ENCODE data around the gene DNAH9.

The DNAH9 gene

DNA sequence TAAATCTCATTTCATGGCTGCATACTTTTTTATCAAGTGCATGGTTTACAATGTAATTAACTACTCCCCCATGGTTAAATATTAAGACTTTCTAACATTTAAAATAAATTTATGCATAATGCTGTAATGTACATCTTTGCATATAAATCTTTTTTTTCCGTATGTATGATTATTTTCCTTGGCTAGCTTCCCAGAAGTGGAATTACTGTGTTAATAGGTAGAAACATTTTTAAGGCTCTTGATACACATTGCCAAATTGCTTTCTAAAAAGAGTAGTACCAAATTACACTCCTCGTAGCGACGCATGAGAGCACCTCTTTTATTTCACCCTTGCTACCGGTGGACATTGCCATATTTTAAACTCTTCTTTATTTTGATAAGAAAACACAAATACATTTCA is 141.1 kb downstream of the DNAH9 start:
- DNase-seq (ENCODE audit: extremely low read depth in 1 of 2, low read depth in 1 of 2) = no peak

DNA sequence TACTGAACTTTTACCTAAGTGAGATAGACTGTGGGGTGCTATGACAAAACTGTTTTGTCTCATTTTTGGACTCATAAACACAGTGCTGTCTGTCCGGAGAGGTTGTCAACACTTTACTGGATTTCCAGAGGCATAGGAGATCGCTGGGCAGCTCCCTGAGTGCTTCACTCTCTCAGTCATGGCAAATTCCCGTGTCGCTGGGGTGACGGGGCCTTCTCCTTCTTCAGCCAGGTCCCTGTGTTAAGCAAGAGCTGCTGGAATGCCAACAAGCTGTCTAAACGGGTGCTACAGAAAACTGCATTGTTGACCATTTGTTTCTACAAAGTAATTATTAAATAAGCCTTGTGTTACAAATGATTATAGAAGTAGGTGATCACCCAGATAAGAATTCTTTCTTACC is 141.6 kb downstream of the DNAH9 start:
- DNase-seq (ENCODE audit: extremely low read depth in 1 of 2, low read depth in 1 of 2) = no peak

DNA sequence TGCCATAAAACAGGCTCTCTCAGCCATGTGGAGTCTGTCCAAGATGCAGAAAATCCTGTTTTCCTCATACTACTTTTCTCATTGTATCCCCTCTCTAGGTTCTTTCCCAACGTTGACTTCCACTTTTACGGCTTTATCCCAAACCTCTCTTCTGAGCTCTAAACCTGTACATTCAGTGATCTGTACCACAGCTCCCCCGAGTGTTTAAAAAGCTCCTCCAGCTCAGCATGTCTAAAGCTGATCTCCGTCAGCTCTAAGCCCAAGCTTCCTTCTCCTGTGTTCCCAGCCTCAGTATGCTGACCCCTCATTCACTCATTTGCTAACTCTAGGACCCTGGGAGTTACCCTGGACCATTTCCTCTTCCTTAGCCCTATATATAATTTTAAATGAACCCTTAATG is 144.6 kb downstream of the DNAH9 start:
- DNase-seq (ENCODE audit: extremely low read depth in 1 of 2, low read depth in 1 of 2) = no peak

DNA sequence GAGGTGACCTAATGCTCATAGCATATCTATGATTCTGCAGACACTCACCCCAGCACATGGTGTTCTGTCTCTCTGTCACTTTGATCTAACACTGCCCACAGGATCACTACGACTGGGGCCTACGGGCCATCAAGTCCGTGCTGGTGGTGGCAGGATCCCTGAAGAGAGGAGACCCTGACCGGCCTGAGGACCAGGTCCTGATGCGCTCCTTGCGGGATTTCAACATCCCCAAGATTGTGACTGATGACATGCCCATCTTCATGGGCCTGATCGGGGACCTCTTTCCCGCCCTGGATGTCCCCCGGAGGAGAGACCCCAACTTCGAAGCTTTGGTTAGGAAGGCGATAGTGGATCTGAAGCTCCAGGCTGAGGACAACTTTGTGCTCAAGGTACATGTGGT is 146.4 kb downstream of the DNAH9 start:
- DNase-seq (ENCODE audit: extremely low read depth in 1 of 2, low read depth in 1 of 2) = no peak

DNA sequence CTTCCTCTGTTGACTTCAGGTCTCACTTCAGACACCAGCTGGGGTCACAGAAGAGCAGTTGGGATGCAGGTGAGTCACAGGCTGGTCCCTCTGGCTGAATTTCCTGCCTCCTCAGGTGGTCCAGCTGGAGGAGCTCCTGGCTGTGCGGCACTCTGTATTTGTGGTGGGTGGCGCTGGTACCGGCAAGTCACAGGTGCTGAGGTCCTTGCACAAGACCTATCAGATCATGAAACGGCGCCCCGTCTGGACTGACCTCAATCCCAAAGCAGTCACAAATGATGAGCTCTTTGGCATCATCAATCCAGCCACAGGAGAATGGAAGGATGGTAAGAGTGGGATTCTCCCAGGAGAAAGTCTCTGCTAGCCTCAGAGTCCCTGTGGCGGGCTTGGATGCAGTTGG is 149.2 kb downstream of the DNAH9 start:
- DNase-seq (ENCODE audit: extremely low read depth in 1 of 2, low read depth in 1 of 2) = no peak

DNA sequence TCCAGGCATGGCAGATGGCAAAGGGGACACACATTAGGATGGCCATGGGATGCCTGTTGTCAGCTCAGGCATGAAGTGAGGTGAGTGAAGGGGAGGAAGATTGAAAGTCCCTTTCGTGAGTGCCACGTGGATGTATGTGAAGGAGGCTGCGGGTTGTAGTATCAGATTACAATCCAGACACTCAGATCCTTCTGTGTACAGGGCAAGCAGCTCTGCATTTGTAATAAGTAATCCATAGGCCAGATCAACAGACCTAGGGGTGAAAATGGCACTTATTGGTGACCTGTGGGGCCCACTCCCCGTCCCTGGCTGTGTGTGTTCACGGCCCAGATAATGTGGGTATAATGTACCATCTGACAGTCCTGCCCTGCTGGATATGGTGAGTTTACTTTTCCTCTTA is 159.5 kb downstream of the DNAH9 start:
- no peak for DNase-seq (ENCODE audit: extremely low read depth in 1 of 2, low read depth in 1 of 2)

DNA sequence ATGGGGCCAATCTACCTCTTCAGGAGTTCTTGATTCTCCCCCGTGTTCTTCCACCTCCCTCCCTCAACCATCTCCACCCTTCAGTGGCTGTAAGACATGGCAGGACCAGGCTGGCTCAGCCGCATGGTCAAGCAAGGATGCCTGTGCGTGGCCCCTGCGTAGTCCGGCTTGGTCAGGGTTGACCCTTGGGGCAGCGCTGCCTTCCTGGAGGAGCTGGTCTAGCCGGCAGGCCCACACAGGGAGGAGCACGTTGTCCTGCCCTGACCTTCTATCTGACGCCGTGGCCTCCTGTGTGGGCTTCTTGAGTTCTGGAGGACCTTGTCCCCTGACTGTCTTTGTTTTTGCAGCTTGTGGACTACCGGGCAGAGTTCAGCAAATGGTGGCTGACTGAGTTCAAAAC is 169.8 kb downstream of the DNAH9 start:
- DNase-seq (ENCODE audit: extremely low read depth in 1 of 2, low read depth in 1 of 2) = no peak

DNA sequence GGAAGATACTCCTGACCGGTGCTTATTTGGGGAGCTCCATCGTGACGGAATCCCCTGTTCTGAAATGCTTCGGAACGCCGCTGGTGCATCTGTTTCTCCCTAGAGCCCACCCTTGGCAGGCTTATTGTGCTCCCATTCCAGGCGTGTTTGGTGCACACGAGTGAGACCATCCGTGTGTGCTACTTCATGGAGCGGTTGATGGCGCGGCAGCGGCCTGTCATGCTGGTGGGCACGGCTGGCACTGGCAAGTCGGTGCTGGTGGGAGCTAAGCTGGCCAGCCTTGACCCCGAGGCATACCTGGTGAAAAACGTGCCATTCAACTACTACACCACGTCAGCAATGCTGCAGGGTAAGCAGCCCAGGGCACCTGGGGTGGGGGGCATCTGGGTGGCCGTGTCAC is 170.7 kb downstream of the DNAH9 start:
- no peak for DNase-seq (ENCODE audit: extremely low read depth in 1 of 2, low read depth in 1 of 2)

DNA sequence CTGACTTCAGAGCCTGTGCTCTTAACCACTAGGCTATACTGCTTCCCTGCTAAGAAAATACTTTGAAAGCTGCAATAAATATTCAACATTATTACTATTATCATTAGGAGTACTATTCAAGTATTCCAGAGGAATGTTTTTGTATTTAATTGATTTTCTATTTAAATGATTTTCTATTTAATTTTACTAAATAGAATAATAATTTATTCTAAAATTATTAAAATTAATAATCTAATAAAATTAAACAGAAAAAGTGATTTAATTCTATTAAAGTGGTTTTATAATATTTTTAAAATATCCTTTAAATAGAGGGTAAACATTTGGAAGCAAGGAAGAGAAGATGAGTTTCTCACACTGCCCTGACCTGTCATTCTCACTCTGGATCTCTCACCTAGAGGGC is 173.8 kb downstream of the DNAH9 start:
- no peak for DNase-seq (ENCODE audit: extremely low read depth in 1 of 2, low read depth in 1 of 2)

DNA sequence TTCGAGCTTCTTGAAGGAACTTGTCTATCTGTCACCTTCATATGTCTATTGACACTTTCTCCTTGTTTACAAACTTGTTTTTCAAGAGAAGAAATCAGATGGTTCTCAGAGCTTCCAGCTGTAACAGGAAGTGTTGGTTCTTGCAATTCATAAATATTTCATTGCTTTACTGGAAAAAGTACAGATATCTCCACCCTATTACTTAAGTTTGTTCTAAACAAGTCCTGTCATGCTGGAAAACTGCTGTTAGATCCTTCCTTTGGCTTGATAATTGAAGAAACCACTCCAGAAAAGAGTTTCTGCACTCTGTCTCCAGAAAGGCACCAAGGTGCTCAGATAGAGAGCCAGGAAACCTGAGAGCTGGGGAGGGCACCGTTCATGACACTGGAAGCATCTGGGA is 181.6 kb downstream of the DNAH9 start:
- DNase-seq (ENCODE audit: extremely low read depth in 1 of 2, low read depth in 1 of 2) = no peak

DNA sequence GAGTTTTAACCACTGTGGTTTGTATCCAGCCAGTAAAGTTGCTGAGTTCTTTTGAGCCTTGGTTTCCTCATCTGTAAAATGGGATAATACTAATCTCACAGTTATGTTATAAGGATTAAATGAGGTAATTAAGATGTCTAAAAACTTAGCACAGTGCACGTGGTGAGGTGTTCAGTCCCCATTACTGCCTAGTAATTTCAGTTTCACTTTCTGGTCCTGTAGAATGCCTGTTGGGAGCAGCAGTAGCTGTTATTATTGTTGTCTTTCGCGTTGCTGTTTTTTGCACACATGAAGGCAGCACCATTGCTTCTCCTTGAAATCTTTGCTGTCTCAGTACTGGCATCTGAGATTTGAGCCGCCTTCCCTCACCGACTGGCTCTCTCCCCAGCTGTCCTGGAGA is 182.4 kb downstream of the DNAH9 start:
- no peak for DNase-seq (ENCODE audit: extremely low read depth in 1 of 2, low read depth in 1 of 2)

DNA sequence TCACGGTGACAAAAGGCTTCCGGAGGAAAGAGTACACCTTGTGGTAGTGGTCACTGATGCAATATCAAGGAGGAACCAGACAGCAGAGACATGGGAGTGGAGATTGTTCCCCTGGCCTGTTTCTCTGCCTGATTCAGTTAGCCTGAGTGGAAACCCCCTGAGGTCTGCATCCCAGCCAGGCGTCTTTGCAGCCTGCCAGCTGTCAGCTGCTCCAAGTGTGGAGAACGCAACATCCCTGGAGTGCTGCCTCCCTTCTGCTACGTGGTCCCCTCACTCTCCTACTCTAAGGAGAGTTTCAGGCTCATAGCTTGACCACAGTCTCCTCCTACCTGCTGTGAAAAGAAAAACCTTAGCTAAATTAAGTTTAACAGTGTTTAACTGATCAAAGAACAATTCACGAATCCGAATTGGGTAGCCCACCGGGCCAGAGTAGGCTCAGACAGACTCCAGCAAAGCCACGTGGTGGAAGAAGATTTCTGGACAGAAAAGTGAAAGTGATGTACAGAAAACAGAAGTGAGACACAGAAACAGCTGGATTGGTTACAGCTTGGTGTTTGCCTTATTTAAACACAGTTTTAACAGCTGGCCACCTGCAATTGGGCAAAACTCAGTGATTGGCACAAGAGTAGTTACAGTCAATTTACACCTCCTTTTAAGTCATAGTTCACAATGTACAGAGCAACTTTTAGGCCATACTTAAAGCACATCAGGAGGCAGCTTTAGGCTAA is 188.6 kb downstream of the DNAH9 start:
- DNase-seq (ENCODE audit: extremely low read depth in 1 of 2, low read depth in 1 of 2) = no peak

DNA sequence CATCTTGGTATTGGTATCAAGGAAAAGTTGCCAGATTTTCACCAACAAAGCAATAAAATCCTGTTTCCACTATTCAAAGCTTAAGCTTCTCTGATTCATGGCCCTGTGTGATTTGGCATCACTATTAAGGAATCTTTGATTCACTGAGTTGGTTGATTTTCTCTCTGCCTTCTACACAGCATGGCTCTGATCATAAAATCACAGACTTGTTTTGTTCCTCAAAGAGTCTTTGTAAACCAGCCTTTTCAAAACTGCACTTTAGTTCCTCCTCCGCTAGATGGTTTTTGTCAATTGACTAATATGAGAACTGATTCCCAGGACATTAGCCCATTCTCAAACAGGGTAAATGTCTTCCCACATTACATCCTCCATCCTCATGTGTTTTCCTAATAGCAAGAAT is 197.6 kb downstream of the DNAH9 start:
- no peak for DNase-seq (ENCODE audit: extremely low read depth in 1 of 2, low read depth in 1 of 2)

DNA sequence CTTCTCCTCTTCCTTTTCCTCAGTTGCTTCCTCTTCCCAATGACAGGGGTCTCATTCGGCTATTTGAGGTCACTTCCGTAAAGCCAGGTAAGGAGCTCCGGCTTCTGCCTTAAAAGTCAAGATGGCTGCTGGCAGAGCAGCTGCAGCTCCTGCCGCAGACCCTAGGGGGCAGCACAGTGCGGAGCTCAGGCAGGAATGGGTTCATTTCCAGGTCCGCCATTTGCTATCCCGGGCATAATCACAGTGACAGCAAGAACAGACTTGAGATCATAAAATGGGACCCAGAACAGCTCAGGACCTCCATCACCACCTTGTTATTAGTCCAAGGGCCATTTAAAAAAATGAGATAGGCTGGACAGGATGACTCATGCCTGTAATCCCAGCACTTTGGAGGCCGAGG is 199.5 kb downstream of the DNAH9 start:
- no peak for DNase-seq (ENCODE audit: extremely low read depth in 1 of 2, low read depth in 1 of 2)

DNA sequence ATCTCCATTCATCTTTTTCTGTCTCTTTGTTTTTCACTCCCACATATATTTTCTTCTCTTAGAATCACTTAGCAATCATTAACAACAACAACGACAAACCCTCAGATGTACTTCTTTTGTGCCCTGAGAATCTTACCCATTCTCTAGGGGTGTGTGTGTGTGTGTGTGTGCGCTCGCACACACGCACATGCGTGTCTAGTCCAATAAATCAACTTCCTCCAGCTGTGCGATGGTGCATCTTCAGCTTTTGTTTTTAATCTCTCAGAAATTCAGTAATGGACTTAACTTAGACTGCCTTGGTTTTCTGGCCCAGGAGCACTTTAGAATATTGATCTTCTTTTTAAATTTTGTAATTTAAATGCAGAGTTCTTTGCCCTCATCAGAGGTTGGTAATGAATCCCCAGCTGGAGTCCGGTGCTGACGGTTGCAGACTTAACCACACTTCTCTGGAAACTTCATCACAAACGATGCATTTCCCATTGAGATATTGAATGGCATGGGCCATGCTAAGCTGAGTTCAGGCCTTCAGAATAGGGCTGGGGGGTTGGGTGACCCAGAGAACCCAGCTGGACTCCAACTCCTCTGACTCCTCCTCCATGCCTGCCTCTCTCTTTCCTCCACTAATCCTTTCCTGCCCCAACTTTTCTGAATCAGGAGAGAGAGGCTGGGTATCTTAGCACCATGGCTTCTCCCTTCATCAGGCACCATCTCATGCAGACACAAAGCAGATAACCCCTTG is 205.1 kb downstream of the DNAH9 start:
- no peak for DNase-seq (ENCODE audit: extremely low read depth in 1 of 2, low read depth in 1 of 2)

DNA sequence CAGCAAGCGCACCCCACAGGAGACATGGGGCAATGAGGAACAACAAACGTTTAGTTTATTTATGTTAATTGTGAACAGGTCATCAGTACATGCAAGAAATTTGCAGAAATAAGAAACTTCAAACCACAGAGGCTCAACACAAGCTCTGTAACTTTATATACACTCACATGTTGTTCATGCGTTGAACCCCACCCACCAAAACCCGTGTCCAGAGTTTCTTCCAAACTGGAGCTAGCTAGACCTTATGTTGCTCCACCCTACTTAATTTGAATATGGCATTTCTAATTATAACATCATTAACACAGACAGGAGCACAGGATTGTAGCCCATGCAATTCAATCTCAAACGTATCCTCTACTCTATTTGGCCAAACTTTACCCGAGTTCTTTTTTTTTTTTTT is 206.9 kb downstream of the DNAH9 start:
- DNase-seq (ENCODE audit: extremely low read depth in 1 of 2, low read depth in 1 of 2) = no peak

DNA sequence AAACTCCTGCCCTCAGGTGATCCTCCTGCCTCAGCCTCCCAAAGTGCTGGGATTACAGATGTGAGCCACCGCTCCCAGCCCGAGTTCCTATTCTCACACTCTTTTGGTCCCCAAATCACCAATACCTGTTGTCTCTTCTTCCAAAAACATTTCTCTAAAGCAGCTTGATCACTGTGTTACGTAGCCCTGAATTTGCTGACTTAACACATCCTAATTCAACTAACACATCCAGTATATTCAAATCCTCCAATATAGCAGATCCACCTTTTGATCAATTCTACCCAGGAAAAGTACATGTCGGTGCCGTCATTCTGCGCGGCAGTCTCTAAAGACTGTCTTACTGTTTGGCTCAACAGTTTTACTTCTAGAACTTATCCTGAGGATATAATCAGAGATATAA is 207.7 kb downstream of the DNAH9 start:
- no peak for DNase-seq (ENCODE audit: extremely low read depth in 1 of 2, low read depth in 1 of 2)

DNA sequence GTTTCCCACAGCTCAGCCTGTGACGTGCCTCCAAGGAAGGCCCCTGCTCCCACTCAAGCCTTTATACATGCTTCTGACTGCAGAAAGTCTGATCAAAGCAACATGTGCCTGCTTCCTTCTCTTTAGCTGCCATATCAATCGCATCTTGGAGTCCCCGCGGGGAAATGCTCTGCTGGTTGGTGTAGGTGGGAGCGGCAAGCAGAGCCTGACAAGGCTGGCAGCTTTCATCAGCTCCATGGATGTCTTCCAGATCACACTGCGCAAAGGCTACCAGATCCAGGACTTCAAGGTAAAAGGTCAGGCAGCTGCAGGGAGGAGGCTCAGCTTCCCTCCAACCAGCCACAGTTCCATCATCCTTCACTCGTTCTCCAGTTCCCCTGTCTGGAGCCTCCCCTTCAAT is 209.3 kb downstream of the DNAH9 start:
- no peak for DNase-seq (ENCODE audit: extremely low read depth in 1 of 2, low read depth in 1 of 2)

DNA sequence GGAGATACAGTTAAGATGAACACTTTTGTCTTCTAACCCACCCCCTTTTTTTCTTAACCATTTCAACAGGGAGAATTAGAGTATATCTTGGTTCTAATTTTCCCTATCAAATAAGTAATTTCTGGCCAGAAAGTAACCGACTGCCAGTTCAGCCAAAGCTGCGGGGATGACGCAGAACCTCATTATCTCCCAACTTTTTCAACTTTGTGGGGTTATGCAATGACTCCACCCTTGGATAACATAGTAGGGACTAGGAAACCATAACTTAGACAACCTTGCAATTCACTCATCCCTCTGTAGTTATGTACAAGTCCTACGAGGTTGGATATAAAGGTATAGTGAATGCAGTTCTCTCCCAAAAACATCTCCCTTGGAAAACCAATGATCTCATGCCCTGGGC is 215.0 kb downstream of the DNAH9 start:
- DNase-seq (ENCODE audit: extremely low read depth in 1 of 2, low read depth in 1 of 2) = no peak

DNA sequence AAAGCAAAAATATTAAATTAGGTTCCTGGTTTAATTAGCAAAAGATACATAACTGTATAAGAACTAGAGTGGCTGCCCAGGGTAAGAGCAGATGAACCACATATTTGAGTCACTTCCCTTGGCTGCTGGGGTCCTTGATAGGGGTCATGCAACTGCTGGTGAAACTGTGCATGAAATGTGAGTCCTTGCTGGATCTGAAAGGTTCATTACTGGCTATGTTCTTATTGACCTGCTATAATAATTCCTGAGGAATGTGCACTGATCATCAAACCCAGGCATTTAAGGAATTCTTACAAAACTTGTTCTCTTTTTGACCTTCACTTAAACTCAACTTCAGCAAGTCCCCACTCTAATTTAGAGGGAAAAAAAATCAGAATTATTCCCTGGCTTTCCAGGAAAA is 215.6 kb downstream of the DNAH9 start:
- no peak for DNase-seq (ENCODE audit: extremely low read depth in 1 of 2, low read depth in 1 of 2)

DNA sequence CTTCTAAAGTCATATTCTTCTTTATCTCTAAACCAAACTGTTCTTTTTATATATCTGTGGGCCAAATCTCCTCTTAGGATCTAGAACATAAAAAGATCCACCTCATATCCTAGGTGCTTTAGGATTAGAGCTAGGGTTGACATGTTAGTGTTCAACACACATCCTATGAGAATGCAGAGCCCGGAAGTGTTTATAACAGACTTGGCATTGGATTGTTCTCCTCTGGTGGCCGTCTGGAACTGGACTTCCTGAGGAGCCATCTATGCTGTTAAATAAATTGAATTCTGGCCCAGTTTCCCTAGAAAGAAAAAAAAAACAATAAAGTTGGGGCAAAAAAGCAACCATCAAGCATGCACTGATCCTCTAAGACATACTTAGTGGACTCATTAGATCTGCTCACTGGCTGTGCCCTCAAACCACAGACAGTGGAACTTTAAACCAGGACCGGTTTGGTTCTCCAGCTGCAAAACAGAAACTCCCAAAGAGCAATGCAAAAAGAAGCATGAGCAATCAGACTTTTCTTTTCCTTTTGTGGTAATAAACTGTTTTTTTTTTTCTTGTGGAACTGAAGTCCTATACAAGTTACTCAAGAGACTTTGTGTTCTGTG is 216.5 kb downstream of the DNAH9 start:
- DNase-seq (ENCODE audit: extremely low read depth in 1 of 2, low read depth in 1 of 2) = no peak

DNA sequence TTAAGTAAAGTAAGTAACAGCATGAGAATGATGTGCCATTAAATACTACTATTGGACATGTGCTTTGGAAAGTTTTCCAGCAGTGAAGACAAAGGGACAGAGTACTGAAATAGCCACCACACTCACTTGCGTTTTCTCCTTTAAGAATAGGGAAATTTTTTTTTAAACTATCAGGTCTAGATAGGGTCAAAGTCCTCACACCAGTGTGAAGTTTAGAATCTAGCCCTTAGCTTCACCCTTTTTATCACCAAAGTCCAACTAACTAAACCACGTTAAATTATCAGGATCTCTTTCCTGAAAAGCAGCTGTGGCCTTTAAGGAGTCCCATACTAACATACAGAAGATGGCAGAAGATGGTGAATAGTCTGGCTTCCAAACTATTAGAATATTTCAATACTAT is 218.1 kb downstream of the DNAH9 start:
- no peak for DNase-seq (ENCODE audit: extremely low read depth in 1 of 2, low read depth in 1 of 2)
